AG09319 (cell line): Measurements from ENCODE around the gene LCE3D.
"Not testable (repeated sequence)": the region's sequence is repeated elsewhere in the genome, so short reads cannot be mapped to it uniquely, and the experiment has no call there.

Source experiments
- DNase-seq: peaks from one replicate; pipeline ENCODE4 v3.0.0-alpha.2; 2010; ENCODE audit warnings: low read depth; ENCODE audit errors: extremely low read depth
- CTCF ChIP-seq: IDR thresholded peaks from 2 replicates; pipeline ENCODE4 v1.5.1; 2011; ENCODE audit warnings: low read depth, mild to moderate bottlenecking, inconsistent platforms, low read length, moderate library complexity

LCE3D gene

GRCh38 chr1:152596986-152597385 is 16.7 kb upstream of the LCE3D start:
- TF ChIP-seq CTCF: no peak

DNA sequence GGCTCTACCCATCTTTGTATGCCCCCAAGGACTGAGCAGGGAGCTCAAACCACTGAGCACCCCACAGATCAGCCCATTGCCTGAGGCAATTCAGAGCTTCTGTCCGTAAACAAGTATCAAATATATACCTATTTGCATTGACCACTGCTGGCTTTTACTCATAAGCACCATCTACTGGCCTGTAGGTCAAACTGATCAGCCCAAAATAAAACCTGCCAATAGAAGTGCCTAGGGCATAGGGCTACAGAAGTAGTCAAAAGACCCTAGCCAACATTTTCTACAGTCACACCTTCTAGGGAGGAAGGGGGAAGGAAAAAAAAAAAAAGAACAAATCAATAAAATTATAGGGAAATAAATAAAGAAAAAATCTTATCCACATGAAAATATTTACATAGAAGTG is 5.3 kb upstream of the LCE3D start:
- DNase-seq: no peak
- no peak for TF ChIP-seq CTCF

More at GRCh38 chr1:152596986-152597385, 16.7 kb upstream of the LCE3D start:
- no peak for DNase-seq

DNA sequence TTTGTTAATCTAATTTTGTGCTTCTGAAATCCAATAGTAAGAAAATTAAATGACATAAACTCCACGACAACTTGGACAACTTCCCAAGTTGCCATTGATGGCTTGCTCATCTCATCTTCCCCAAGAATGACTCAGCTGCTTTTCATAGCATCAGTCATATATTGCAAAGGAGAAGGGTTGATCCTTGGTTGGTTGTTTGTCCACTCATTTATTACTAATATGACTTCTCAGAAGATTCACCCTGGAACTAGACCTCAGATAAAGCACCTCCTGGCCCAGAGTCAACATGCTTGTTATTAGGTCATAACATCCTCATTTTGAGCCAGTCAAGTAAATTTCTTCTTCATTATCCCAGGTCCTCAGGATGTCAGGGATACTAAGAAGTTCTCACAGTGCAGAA is 2.3 kb upstream of the LCE3D start:
- no peak for TF ChIP-seq CTCF

DNA sequence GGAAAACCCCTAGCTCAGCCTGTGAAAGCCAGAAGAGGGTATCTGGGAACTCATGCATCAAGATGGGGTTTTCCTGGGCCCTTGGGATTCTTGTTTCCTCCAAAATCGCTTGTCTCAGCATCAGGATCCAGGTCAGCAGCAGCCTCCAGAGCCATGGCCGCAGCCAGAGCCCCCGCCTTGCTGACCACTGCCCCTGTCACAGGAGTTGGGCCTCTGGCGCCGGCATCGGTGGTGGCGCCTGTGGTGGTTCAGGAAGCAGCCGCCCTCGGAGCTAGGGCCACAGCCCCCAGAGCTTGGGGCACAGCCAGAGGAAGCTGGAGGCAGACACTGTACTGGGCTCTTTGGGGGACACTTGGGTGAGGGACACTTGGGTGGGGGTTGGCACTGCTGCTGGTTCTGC is 790 bp downstream of the LCE3D start:
- DNase-seq: not testable (repeated sequence)

More for the DNA sequence above, 2.3 kb upstream of the LCE3D start:
- no peak for DNase-seq

DNA sequence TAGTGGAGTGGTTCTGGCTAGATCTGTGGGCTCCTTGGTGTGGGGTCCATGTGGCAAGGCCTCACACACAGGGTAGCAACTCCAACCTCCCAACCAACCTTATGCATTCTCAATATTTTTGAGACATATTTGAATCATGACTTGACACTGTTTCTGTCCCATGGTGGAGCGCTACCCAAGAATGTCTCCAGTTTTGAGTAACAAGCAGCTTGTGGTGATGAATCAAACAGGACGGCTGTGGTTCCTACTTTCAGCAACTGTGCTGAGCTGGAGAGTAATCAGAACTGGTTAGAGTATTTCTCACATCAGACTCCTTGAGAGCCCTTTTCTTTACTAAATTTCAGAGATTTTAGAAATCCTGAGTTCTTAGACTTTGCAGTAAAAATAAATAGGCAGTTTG is 3.1 kb downstream of the LCE3D start:
- no peak for TF ChIP-seq CTCF
- no peak for DNase-seq

DNA sequence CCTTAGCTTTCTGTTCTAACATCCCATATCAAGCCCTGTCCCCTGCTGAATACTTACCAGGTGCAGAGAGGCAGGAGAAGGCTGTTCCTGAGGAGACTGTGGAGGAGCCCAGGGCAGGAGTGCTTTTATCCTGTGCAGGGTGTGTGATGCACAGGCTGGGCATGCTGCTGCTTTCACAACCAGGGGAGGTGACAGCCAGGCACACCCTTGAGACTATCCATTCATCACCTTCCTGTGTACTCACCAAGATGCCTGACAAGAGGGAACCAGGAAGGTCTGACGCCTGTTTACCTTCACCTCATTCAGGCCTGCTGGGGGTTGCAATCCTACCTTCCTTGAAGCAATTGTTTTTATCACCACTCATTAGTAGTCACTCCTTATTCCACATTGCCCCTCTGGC is 13.6 kb downstream of the LCE3D start, which contains the start of gene LCE3E:
Gene LCE3E (minus strand): TSS at position 100 of the 400 bp plus-strand sequence. CDS start 572 bp downstream, outside the sequence.
- no peak for DNase-seq
- no peak for TF ChIP-seq CTCF

DNA sequence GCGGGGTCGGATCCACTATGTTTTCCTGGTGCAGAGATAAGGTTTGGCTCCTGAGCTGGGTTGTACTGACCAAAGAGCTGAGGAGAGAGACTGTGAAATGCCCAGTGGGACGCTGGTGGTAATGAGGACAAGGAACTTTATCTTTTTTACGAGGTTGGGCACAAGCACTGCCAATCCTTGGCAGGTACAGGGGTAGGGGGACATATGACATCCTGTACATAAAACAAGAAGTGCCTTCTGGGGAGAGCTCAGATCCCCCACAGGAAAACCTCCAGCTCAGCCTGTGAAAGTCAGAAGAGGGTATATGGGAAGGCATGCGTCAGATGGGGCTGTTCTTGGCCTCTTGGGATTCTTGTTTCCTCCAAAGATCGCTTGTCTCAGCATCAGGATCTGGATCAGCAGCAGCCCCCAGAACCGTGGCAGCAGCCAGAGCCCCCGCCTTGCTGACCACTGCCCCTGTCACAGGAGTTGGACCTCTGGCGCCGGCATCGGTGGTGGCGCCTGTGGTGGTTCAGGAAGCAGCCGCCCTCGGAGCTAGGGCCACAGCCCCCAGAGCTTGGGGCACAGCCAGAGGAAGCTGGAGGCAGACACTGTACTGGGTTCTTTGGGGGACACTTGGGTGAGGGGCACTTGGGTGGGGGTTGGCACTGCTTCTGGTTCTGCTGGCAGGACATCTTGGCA is 14.6 kb downstream of the LCE3D start:
- no peak for TF ChIP-seq CTCF
- DNase-seq: no peak

DNA sequence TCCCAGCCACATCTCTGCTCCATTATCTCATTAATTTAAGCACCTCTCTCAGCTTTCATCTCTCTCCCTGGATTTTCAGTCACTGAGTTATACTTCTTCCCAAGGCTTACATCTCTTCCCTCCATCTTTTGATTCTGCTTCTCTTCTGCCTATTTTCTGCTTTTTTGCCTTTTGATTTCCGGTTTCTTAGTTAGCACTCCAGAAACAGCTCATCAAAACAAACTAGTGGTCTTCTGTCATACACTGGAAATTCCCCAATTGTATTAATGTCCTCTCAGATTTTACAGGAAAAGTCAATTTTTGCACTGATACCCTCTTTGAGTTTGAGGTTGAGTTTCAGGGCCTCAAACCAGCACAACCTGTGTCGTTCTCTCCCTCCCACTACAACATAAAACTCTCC is 15.2 kb downstream of the LCE3D start:
- no peak for TF ChIP-seq CTCF
- no peak for DNase-seq

- not testable (repeated sequence) for DNase-seq
Observed at GRCh38 chr1:152548358-152548757, 32.0 kb downstream of the LCE3D start.
